LNCAP (cell line): ENCODE data around the gene PSMG3.

ENCODE experiments used
- TF ChIP-seq, protein P1 (sequence below): fragments of 450-650 bp; IDR thresholded peaks from 2 replicates; pipeline ENCODE4 v1.5.1; 2017; ENCODE audit warnings: mild to moderate bottlenecking

Gene PSMG3

DNA sequence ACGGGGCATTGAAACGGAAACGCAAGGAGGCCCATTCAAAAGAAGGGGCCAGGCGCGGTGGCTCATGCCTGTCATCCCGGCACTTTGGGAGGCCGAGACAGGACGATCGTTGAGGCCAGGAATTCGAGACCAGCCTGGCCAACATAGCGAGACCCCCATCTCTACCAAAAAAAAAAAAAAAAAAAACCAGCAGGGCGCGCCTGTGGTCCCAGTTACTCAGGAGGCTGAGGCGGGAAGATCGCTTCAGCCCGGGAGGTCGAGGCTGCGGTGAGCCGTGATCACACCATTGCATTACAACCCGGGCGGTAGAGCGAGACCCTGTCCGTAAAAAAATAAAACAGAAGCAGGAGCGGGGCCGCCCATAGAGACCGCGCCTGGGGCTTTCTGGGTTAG, 396 bp downstream of the PSMG3 start:
- TF ChIP-seq, protein P1, sequence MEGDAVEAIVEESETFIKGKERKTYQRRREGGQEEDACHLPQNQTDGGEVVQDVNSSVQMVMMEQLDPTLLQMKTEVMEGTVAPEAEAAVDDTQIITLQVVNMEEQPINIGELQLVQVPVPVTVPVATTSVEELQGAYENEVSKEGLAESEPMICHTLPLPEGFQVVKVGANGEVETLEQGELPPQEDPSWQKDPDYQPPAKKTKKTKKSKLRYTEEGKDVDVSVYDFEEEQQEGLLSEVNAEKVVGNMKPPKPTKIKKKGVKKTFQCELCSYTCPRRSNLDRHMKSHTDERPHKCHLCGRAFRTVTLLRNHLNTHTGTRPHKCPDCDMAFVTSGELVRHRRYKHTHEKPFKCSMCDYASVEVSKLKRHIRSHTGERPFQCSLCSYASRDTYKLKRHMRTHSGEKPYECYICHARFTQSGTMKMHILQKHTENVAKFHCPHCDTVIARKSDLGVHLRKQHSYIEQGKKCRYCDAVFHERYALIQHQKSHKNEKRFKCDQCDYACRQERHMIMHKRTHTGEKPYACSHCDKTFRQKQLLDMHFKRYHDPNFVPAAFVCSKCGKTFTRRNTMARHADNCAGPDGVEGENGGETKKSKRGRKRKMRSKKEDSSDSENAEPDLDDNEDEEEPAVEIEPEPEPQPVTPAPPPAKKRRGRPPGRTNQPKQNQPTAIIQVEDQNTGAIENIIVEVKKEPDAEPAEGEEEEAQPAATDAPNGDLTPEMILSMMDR = no peak

DNA sequence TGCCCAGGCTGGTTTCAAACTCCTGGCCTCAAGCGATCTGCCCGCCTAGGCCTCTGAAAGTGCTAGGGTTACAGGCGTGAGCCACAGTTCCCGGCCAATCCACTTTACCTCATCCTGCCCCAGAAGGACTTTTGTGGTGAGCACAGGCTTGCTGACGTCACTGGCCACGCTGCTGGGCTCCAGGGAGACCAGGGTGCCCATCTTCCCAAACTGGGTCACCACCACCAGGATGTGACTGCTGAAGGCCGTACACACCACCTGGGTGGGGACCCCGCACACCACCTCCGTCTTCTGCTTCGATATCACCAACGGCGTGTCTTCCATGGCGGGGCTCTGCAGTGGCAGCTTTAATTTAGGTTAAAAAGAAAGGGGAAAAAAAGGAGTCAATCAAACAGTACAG, 816 bp downstream of the PSMG3 start:
- TF ChIP-seq, protein P1 = no peak

DNA sequence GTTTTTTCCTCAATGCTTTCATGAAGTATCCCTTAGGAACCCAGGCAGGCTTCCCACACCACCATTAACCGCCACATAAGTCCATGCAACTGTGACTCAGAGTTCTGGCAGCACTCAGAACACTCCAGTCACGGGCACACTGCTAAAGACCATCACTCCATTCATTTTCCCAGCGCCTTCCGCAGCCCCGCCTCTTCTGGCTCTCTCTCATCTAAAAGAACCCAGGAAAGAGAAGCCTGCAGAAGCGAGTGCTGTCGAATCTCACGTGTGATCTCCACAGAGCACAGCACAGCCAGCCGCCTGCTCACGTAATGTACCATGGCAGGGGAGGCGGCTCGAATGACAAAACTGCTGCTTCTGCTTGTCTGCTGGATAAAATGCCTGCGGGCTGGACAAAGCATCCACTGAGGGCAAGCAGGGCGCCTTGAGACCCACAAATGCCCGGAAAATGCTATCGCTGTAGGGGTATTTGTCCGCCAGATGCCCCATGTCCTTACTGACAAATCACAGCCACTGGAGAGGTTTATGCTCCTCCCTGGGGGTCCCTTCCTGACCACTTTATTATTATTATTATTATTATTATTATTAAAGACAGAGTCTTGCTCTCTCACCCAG, 1.8 kb downstream of the PSMG3 start:
- TF ChIP-seq, protein P1 = no peak

DNA sequence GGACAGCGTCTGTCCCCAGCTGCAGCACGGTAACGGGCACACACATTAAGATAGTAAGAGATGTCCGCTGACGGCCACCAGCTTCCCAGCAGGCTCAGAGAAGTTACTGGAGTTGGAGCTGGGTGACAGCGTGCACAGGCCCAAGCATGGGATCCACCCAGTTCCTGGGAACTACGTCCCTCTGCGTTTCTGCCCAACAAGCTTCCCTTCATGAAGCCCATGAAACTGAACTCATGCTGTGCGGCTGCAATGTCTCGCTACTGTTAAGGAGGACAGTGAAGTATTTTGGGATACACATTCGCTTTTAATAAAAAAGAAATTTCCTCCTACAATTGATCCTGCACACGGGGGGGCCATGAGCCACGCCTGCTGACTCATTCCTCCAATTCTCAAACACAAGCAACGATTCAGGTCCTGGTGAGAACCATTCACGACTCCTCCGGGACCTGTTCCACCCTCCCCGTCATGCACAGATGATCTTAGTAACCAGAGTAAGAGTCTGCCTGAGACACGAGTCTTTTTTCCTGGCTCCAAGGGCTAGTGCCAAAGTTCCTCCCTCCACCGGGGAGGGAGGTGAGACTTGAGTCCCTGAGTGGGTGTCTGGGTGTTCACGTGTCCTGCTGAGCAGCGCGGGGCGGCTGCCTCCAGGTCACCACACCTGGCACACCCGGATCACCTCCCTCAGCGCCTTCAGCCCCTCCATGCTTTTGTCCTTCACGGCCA, 2.6 kb downstream of the PSMG3 start:
- TF ChIP-seq, protein P1 = no peak

DNA sequence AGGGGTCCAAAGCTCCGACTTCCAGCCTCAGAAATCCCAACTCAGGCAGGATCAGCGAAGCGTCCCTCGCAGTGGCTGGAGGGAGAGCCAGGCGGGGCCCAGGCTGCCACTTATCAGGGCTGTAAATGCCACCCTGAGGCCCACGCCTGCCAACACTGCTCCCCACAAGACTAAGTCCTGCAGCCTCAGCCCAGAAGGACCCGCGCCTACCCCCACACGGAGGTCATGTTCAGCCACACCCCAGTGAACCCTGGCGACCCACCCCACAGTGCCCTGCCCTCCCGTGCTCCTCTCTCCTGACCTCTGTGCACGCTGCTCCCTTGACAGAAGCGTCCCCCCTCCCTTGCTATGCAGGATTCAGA, 3.2 kb downstream of the PSMG3 start:
- TF ChIP-seq, protein P1 = no peak

DNA sequence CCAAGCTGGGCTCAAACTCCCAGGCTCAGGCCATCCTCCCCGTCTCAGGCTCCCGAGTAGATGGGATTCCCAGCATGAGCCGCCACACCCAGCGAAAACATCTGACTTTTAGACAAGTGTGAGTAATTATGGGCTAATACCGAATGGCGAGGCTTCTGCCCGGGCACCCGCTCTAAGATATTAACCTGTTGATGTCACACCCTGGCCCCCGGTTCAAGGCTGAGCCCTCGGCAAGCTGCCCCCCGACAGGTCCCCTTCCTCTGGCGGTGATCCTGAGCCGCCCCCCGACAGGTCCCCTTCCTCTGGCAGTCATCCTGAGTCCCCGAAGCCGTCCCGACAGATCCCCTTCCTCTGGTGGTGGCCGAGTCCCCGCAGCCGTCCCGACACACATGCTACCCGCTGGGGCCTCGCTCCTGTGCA, 5.2 kb downstream of the PSMG3 start:
- TF ChIP-seq, protein P1 = no peak

DNA sequence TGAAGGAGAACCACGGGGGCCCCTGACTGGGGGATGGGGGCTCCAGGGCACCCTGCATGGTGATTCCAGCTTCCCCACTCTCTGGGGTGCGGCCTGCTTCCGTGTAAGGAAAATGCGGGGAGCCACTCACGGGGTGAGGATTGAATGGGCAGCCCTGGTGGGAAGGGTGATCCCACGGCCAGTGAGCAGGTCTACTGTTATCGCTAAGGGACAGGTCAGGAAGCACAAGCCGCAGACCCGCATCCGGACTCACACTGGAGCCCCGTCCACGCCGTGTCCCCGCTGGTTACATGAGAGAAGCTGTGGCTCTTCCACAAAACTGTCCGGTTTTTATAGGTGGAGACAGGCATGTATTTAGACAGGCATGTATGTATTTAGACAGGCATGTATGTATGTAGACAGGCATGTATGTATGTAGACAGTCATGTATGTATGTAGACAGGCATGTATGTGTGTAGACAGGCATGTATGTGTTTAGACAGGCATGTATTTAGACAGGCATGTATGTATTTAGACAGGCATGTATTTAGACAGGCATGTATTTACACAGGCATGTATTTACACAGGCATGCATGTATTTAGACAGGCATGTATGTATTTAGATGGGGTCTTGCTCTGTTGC, 5.7 kb downstream of the PSMG3 start:
- TF ChIP-seq, protein P1 = no peak
